HepG2 (cell line): ENCODE measurements around the gene MARVELD3. TPM values are rescaled to one million over a fixed set of nuclear protein-coding genes. Genes with fewer than 3 reads are reported as not detected.
A peak's percentile ranks its signal among the peaks of the same experiment; 100 is the strongest.

Source experiments
- ESRRA ChIP-seq: sonication (generic); formaldehyde crosslinking; IDR thresholded peaks from 2 replicates; pipeline ENCODE4 v1.5.1; 2020; ENCODE audit warnings: mild to moderate bottlenecking, low read depth, missing genetic modification reagents
- HES4 ChIP-seq: sonication (generic); formaldehyde crosslinking; IDR thresholded peaks from 2 replicates; pipeline ENCODE4 v1.9.0; 2021; ENCODE audit warnings: mild to moderate bottlenecking, missing genetic modification reagents, borderline replicate concordance
- KDM2A ChIP-seq: sonication (generic); formaldehyde crosslinking; IDR thresholded peaks from 2 replicates; pipeline ENCODE4 v1.4.0; 2020; ENCODE audit warnings: low read depth, missing genetic modification reagents, borderline replicate concordance
- SALL1 ChIP-seq: sonication (generic); formaldehyde crosslinking; IDR thresholded peaks from 2 replicates; pipeline ENCODE4 v1.8.0; 2022; ENCODE audit warnings: mild to moderate bottlenecking, missing genetic modification reagents
- polyA plus RNA-seq, 8 experiments: library from polyadenylated mRNA; depleted of rRNA in 3 of 8; stranded (reverse) in 7 of 8; unstranded in 1 of 8; fragments of >200 nt; fragmentation: Illumina TruSeq in 4 of 8; extraction: Trizol in 4 of 8; gene quantifications; 2 replicates each; pipeline versions ENCODE4 v1.2.1 to v1.2.3, GENCODE V29; 2011 to 2016; ENCODE audit warnings: low read depth in 4 of 8, missing spikeins in 1 of 8, mixed read lengths in 1 of 8; ENCODE audit not compliant: insufficient read depth in 1 of 8
- total RNA-seq, 5 experiments: library from RNA; depleted of rRNA; stranded (reverse); fragments of >200 nt; fragmentation: Illumina TruSeq; extraction: Trizol; gene quantifications; 2 replicates each; pipeline ENCODE4 v1.2.3, GENCODE V29; 2016; ENCODE audit warnings: low read depth in 1 of 5
- TF ChIP-seq, protein P1 (sequence below), 2 experiments: sonication (generic) in 1 of 2; formaldehyde crosslinking in 1 of 2; IDR thresholded peaks; 2 replicates each; pipeline versions ENCODE4 v1.6.1 to v1.9.0; 2014 to 2022; ENCODE audit warnings: antibody characterized with exemption in 1 of 2, borderline replicate concordance in 1 of 2, inconsistent platforms in 1 of 2, low read depth in 1 of 2, missing genetic modification reagents in 1 of 2
- TF ChIP-seq, protein P2 (sequence below): sonication (generic); formaldehyde crosslinking; IDR thresholded peaks from 2 replicates; pipeline ENCODE4 v1.5.1; 2020; ENCODE audit warnings: missing genetic modification reagents, mild to moderate bottlenecking, borderline replicate concordance
- TF ChIP-seq, protein P3 (sequence below): sonication (generic); formaldehyde crosslinking; IDR thresholded peaks from 2 replicates; pipeline ENCODE4 v1.4.0; 2020; ENCODE audit warnings: low read depth, mild to moderate bottlenecking, missing genetic modification reagents
- TF ChIP-seq, protein P4 (sequence below): sonication (generic); formaldehyde crosslinking; IDR thresholded peaks from 2 replicates; pipeline ENCODE4 v1.5.0; 2020; ENCODE audit warnings: mild to moderate bottlenecking, missing genetic modification reagents
- TF ChIP-seq, protein P5 (sequence below): sonication (generic); formaldehyde crosslinking; conservative IDR thresholded peaks from 2 replicates; pipeline ENCODE4 v1.8.0; 2022; ENCODE audit warnings: missing genetic modification reagents
- TF ChIP-seq, protein P6 (sequence below): sonication (generic); formaldehyde crosslinking; IDR thresholded peaks from 2 replicates; pipeline ENCODE4 v1.8.0; 2022; ENCODE audit warnings: mild to moderate bottlenecking, missing genetic modification reagents; ENCODE audit not compliant: insufficient replicate concordance

The MARVELD3 gene
- total and polyA plus RNA-seq, 2 of the 13 experiments (the other 11 are each of a cell fraction or from before 2014, with no cell fraction given): 4.8 to 5.6 TPM

DNA sequence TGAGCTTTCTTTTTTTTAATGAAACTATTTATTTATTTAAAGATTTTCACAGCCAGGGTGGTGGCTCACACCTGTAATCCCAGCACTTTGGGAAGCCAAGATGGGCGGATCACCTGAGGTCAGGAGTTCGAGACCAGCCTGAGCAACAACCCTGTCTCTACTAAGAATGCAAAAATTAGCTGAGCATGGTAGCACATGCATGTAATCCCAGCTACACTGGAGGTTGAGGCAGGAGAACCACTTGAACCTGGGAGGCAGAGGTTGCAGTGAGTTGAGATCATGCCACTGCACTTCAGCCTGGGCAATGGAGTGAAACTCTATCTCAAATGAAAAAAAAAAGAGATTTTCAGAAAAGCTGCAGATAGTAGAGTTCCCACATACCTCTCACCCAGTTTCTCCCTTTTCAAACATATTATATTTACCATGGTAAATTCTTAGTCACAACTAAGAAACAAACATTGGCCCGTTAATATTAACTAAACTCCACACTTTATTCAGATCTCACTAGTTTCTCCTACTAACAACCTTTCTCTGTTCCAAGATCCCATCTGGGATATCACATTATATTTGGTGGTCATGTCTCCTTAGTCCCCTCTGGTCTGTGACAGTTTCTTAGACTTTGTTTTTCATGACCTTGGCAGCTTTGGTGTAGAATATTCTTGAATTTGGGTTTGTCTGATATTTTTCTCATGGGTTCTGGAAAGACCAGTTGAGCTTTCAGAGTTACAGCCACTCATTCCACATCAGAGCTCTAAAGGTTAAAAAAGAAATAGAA is 41.3 kb upstream of the MARVELD3 start (continued):
- TF ChIP-seq, protein P1, sequence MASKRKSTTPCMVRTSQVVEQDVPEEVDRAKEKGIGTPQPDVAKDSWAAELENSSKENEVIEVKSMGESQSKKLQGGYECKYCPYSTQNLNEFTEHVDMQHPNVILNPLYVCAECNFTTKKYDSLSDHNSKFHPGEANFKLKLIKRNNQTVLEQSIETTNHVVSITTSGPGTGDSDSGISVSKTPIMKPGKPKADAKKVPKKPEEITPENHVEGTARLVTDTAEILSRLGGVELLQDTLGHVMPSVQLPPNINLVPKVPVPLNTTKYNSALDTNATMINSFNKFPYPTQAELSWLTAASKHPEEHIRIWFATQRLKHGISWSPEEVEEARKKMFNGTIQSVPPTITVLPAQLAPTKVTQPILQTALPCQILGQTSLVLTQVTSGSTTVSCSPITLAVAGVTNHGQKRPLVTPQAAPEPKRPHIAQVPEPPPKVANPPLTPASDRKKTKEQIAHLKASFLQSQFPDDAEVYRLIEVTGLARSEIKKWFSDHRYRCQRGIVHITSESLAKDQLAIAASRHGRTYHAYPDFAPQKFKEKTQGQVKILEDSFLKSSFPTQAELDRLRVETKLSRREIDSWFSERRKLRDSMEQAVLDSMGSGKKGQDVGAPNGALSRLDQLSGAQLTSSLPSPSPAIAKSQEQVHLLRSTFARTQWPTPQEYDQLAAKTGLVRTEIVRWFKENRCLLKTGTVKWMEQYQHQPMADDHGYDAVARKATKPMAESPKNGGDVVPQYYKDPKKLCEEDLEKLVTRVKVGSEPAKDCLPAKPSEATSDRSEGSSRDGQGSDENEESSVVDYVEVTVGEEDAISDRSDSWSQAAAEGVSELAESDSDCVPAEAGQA (IDR thresholded peaks at IDR 0.05; ENCODE audit: low read depth): no peak
- TF ChIP-seq, protein P1 (CRISPR knock-in tag; IDR thresholded peaks at IDR 0.05; ENCODE audit: borderline replicate concordance): 0 out of 2 replicates have a peak, but pooled peaks have one; percentile 17
- TF ChIP-seq, protein P2, sequence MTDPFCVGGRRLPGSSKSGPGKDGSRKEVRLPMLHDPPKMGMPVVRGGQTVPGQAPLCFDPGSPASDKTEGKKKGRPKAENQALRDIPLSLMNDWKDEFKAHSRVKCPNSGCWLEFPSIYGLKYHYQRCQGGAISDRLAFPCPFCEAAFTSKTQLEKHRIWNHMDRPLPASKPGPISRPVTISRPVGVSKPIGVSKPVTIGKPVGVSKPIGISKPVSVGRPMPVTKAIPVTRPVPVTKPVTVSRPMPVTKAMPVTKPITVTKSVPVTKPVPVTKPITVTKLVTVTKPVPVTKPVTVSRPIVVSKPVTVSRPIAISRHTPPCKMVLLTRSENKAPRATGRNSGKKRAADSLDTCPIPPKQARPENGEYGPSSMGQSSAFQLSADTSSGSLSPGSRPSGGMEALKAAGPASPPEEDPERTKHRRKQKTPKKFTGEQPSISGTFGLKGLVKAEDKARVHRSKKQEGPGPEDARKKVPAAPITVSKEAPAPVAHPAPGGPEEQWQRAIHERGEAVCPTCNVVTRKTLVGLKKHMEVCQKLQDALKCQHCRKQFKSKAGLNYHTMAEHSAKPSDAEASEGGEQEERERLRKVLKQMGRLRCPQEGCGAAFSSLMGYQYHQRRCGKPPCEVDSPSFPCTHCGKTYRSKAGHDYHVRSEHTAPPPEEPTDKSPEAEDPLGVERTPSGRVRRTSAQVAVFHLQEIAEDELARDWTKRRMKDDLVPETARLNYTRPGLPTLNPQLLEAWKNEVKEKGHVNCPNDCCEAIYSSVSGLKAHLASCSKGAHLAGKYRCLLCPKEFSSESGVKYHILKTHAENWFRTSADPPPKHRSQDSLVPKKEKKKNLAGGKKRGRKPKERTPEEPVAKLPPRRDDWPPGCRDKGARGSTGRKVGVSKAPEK: 0 out of 2 replicates have a peak, but pooled peaks have one; percentile 14
- TF ChIP-seq, protein P3, sequence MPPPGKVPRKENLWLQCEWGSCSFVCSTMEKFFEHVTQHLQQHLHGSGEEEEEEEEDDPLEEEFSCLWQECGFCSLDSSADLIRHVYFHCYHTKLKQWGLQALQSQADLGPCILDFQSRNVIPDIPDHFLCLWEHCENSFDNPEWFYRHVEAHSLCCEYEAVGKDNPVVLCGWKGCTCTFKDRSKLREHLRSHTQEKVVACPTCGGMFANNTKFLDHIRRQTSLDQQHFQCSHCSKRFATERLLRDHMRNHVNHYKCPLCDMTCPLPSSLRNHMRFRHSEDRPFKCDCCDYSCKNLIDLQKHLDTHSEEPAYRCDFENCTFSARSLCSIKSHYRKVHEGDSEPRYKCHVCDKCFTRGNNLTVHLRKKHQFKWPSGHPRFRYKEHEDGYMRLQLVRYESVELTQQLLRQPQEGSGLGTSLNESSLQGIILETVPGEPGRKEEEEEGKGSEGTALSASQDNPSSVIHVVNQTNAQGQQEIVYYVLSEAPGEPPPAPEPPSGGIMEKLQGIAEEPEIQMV (CRISPR knock-in tag): no peak
- TF ChIP-seq HES4 (CRISPR knock-in tag): no peak
- TF ChIP-seq, protein P4, sequence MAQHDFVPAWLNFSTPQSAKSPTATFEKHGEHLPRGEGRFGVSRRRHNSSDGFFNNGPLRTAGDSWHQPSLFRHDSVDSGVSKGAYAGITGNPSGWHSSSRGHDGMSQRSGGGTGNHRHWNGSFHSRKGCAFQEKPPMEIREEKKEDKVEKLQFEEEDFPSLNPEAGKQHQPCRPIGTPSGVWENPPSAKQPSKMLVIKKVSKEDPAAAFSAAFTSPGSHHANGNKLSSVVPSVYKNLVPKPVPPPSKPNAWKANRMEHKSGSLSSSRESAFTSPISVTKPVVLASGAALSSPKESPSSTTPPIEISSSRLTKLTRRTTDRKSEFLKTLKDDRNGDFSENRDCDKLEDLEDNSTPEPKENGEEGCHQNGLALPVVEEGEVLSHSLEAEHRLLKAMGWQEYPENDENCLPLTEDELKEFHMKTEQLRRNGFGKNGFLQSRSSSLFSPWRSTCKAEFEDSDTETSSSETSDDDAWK (CRISPR knock-in tag): no peak
- TF ChIP-seq SALL1 (CRISPR knock-in tag): peak; percentile 20; the same call in 1 of the 2 replicates
- TF ChIP-seq, protein P5, sequence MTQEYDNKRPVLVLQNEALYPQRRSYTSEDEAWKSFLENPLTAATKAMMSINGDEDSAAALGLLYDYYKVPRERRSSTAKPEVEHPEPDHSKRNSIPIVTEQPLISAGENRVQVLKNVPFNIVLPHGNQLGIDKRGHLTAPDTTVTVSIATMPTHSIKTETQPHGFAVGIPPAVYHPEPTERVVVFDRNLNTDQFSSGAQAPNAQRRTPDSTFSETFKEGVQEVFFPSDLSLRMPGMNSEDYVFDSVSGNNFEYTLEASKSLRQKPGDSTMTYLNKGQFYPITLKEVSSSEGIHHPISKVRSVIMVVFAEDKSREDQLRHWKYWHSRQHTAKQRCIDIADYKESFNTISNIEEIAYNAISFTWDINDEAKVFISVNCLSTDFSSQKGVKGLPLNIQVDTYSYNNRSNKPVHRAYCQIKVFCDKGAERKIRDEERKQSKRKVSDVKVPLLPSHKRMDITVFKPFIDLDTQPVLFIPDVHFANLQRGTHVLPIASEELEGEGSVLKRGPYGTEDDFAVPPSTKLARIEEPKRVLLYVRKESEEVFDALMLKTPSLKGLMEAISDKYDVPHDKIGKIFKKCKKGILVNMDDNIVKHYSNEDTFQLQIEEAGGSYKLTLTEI: no peak
- TF ChIP-seq, protein P6, sequence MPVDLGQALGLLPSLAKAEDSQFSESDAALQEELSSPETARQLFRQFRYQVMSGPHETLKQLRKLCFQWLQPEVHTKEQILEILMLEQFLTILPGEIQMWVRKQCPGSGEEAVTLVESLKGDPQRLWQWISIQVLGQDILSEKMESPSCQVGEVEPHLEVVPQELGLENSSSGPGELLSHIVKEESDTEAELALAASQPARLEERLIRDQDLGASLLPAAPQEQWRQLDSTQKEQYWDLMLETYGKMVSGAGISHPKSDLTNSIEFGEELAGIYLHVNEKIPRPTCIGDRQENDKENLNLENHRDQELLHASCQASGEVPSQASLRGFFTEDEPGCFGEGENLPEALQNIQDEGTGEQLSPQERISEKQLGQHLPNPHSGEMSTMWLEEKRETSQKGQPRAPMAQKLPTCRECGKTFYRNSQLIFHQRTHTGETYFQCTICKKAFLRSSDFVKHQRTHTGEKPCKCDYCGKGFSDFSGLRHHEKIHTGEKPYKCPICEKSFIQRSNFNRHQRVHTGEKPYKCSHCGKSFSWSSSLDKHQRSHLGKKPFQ (CRISPR knock-in tag): peak; percentile 34
- TF ChIP-seq ESRRA: no peak; the same call in 1 of the 2 replicates
- no peak; the same call in 1 of the 2 replicates for TF ChIP-seq KDM2A (CRISPR knock-in tag)
